Prostate gland (tissue), 2 donors: ENCODE measurements around the gene ST7L.

Experiments
- POLR2A ChIP-seq: fragments of 450-650 bp; IDR thresholded peaks from one replicate; pipeline ENCODE4 v1.6.1; 2016; ENCODE audit warnings: antibody characterized with exemption, mild to moderate bottlenecking
- TF ChIP-seq, protein P1 (sequence below), 4 experiments: fragments of 200-600 bp in 2 of 4; fragments of 450-650 bp in 2 of 4; sonication (generic) in 2 of 4; IDR thresholded peaks; 1 replicate in 3 of 4; 2 replicates in 1 of 4; pipeline ENCODE4 v1.5.1; 2016 to 2019; ENCODE audit warnings: antibody characterized with exemption in 4 of 4, mild to moderate bottlenecking in 2 of 4, moderate library complexity in 2 of 4

DNA sequence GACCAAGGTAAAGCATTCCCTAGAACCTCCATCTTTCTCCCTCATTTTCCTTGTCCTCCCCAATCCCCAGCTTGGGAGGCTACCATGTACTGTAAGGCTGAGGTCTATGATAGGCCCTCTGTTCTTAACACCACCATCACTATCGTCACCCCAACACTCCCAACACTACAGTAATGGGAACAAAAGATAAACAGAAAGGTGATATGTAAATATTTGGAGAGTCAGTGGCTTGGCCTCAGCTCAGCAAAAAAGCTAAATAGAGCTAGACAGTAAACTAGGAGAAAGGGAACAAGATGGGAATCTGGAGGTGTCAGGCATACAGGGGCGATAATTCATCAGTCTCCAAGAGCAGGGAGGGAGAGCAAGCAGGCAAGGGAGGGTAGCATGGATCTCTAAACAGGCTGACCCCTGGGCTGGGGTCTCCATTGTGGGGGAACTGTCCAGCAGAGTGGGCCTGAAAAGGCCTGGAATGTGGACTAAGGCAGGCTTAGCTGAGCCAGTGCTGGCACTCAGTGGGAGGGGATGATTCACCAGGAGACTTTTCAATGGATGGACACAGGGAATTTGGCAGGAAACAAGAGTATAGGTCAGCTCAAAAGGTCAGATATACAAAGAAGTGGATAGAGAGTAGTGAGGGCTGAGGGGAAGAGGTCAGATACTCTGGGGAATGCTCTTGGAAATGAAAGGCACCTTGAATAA lies 103.5 kb downstream of the ST7L start:
- TF ChIP-seq, protein P1, sequence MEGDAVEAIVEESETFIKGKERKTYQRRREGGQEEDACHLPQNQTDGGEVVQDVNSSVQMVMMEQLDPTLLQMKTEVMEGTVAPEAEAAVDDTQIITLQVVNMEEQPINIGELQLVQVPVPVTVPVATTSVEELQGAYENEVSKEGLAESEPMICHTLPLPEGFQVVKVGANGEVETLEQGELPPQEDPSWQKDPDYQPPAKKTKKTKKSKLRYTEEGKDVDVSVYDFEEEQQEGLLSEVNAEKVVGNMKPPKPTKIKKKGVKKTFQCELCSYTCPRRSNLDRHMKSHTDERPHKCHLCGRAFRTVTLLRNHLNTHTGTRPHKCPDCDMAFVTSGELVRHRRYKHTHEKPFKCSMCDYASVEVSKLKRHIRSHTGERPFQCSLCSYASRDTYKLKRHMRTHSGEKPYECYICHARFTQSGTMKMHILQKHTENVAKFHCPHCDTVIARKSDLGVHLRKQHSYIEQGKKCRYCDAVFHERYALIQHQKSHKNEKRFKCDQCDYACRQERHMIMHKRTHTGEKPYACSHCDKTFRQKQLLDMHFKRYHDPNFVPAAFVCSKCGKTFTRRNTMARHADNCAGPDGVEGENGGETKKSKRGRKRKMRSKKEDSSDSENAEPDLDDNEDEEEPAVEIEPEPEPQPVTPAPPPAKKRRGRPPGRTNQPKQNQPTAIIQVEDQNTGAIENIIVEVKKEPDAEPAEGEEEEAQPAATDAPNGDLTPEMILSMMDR (IDR thresholded peaks at IDR 0.05): no peak
- no peak for TF ChIP-seq POLR2A
